ENCODE data around the gene ARID3A. TPM values are rescaled to one million over a fixed set of nuclear protein-coding genes. Genes with fewer than 3 reads are reported as not detected.
A peak's percentile ranks its signal among the peaks of the same experiment; 100 is the strongest.

Gene ARID3A
- total and polyA plus RNA-seq, 12 donors: 3.0 to 11.7 (median 5.0) TPM

DNA sequence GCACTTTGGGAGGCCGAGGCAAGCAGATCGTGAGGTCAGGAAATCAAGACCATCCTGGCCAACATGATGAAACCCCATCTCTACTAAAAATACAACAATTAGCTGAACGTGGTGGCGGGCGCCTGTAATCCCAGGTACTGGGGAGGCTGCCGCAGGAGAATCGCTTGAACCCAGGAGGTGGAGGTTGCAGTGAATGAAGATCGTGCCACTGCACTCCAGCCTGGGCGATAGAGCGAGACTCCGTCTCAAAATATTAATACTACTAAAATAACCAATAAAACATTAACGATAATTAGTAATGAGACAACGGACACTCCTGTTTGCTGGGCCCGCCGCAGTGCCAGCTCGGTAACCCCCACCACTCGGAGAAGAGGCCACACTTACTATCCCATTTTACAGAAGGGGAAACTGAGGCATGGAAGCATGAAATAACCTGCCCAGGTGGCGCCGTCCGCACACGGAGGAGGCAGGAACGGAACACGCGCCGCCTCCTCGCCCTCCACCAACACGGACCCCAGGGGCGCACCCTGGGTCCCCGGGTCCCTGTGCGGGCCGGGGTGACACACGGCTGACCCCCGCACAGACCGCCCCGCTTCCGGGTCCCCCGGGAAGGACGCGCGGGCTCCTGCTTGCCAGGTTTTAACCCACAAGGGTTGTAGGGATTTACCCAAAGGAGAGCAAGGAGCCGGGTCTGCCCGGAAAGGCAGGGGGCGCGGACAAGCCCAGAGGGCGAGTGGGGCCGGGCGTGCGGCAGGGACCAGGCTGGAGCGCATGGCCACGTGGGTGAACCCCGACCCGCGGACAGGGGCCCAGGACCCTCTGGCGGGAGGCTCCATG is 14.4 kb upstream of the ARID3A start:
- Histone ChIP-seq H3K36me3 (peaks cover 0 to 3% (median 0%) of the 10 kb centered on the region in 9 donors), H3K9me3 (no peaks in the 10 kb centered on the region), H3K27ac (peak overlapping the region in 1 of 10 donors; percentile 50), H3K27me3 (peaks cover 0 to 6% (median 4%) of the 10 kb centered on the region in 7 donors), H3K4me1 (peaks cover 0 to 54% (median 7%) of the 10 kb centered on the region in 9 donors), H3K4me3 (peak overlapping the region in 1 of 10 donors; percentile 82)
- intact Hi-C loops (cut with DNase I): loop anchor here in 1 of 10 donors (2.0 kb wide), 1 partner anchor 49 kb away; no protein-coding TSS in a partner anchor
- DNase-seq: no peak
- TF ChIP-seq, protein P1, sequence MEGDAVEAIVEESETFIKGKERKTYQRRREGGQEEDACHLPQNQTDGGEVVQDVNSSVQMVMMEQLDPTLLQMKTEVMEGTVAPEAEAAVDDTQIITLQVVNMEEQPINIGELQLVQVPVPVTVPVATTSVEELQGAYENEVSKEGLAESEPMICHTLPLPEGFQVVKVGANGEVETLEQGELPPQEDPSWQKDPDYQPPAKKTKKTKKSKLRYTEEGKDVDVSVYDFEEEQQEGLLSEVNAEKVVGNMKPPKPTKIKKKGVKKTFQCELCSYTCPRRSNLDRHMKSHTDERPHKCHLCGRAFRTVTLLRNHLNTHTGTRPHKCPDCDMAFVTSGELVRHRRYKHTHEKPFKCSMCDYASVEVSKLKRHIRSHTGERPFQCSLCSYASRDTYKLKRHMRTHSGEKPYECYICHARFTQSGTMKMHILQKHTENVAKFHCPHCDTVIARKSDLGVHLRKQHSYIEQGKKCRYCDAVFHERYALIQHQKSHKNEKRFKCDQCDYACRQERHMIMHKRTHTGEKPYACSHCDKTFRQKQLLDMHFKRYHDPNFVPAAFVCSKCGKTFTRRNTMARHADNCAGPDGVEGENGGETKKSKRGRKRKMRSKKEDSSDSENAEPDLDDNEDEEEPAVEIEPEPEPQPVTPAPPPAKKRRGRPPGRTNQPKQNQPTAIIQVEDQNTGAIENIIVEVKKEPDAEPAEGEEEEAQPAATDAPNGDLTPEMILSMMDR (IDR thresholded peaks at IDR 0.05): no peak
- WGBS, 2 donors: 84% methylated on average over 49 to 54 of the region's 54 CpGs
- ATAC-seq: peak in 1 of 8 donors; percentile 35

DNA sequence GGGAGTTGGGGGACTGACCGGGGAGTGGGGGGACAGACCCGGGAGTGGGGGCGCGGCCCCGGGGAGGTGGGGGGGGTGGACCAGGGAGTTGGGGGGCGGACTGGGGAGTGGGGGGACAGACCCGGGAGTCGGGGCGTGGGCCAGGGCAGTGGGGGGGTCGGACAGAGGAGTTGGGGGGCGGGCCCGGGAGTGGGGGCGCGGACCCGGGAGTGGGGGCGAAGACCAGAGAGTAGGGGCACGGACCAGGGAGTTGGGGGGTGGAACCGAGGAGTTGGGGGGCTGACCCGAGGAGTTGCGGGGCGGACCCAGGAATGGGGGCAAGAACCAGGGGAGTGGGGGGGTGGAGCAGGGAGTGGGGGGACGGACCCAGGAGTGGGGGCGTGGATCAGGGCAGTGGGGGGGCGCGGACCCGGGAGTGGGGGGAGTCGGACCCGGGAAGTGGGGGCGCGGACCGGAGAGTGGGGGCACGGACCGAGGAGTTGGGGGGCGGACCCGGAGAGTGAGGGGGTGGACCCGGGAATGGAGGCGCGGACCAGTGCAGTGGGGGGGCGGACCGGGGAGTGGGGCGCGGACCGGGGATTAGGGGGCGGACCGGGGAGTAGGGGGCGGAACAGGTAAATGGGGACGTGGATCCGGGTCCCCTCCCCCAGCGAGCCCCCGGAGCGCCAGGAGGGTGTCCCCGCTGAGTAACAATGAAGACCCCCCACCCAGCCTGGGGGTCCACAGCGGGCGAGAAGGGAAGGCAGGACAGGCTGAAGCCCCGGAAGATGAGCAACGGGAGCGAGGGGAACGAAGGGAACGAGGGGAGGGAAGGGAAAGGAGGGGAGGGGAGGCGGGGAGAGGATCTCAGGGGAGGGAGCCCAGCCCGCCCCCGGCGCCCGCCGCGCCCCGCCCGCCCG is 13.4 kb upstream of the ARID3A start:
- Histone ChIP-seq H3K27me3 (peaks cover 4 to 16% (median 14%) of the 10 kb centered on the region in 7 donors), H3K4me1 (peaks cover 7 to 59% (median 15%) of the 10 kb centered on the region in 9 donors), H3K36me3 (peaks cover 0 to 3% (median 0%) of the 10 kb centered on the region in 9 donors), H3K4me3 (peak overlapping the region; percentile 60 to 99 (median 88)), H3K9me3 (no peaks in the 10 kb centered on the region), H3K27ac (peak overlapping the region; percentile 70 to 99 (median 92))
- intact Hi-C loops (cut with DNase I): loop anchor here in 2 of 10 donors (1.0 to 2.0 kb wide), 2 partner anchors 19 to 50 kb away; partner anchors contain the start of genes MED16 (in 1 of the 2) and RNU6-9 (in 1 of the 2)
- ATAC-seq (peak in 3 of 8 donors; percentile 9 to 16 (median 15)), DNase-seq (no peak)
- TF ChIP-seq, protein P1 (IDR thresholded peaks at IDR 0.05): no peak
- 2 to 8% methylated on average over 39 to 68 of the region's 69 CpGs for WGBS, 2 donors

DNA sequence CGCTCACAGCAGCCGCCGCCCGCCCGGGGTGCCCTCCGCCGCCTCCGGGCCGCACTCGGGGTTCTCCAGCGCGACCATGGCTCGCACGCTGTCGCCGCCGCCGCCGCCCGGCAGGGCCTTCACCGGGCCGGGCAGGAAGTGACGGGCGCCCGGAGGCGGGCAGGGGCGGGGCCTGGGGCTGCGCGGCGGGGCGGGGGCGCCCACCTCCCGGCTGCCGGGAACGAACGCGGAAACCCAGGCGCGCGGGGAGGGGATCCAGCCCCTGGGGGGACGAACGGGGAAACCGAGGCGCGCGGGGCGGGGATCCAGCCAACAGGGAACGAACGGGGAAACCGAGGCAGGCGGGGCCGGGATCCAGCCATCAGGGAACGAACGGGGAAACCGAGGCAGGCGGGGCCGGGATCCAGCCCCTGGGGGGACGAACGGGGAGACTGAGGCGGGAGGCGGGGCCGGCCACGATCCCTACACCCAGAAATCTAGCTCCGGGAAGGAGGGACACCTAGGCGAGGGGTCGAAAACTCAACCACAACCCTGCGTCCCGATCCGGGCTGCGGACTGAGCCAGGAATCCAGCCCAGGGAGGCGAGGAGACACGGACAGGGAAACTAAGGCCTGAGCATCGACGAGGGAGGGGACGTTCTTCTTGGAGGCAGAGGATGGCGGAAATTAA is 12.6 kb upstream of the ARID3A start, which contains the start of gene R3HDM4:
R3HDM4 (minus strand) TSS at position 140 of the 669 bp plus-strand sequence; CDS start at position 78, 62 bp downstream.
- H3K27me3 ChIP-seq: peaks cover 11 to 24% (median 22%) of the 10 kb centered on the region in 7 donors
- H3K36me3 ChIP-seq: peaks cover 0 to 3% (median 0%) of the 10 kb centered on the region in 9 donors
- peak within 1 kb of the TSS; percentile 70 to 99 (median 88) for H3K4me3 ChIP-seq
- intact Hi-C loops (cut with DNase I): loop anchor here in 2 of 10 donors (1.0 to 2.0 kb wide), 2 partner anchors 20 to 50 kb away; partner anchors contain the start of genes MED16 (in 1 of the 2) and RNU6-9 (in 1 of the 2)
- TF ChIP-seq, protein P1 (IDR thresholded peaks at IDR 0.05): no peak
- peaks cover 13 to 59% (median 22%) of the 10 kb centered on the region in 9 donors for H3K4me1 ChIP-seq
- DNase-seq (peak; percentile 82 to 85), ATAC-seq (peak; percentile 88 to 95 (median 92))
- WGBS, 2 donors: 0 to 1% methylated on average over 60 to 76 of the region's 76 CpGs
- H3K27ac ChIP-seq: peak within 1 kb of the TSS; percentile 70 to 99 (median 92)
- H3K9me3 ChIP-seq: no peaks in the 10 kb centered on the region

Measured in heart right ventricle (tissue), 16 donors.